DMS79 treated with DMSO at 0.1 percent for 48 hours (cell line): ENCODE results near the gene MFAP3L.

ENCODE experiments used
- DNase-seq: peaks from one replicate; lab custom pipeline; 2025; lab: John Stamatoyannopoulos, UW

Gene MFAP3L

GRCh38 chr4:169941141-169941540 is 85.1 kb downstream of the MFAP3L start:
- no peak for DNase-seq

DNA sequence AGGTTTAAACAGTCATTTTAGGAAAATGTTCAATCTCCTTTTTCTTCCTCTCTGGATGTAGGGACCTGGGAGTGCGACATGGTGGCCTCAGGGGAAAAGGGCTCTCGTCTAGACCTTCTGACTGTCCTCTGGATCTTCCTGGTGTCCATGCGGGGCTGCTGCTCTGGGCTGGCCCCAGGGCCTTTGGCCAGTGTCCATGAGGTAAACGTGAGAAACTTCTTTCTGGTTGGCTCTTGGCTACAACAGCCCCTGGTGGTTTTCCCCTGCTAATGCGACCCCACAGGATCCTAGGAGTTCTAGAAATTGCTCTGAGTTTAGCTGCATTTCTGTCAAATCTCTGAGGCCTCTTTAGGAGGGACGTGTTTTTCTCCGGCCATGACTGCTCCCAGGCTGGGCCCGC is 85.7 kb downstream of the MFAP3L start:
- DNase-seq = no peak
